SK-N-SH treated with all-trans-retinoic acid at 6 μM for 48 hours (cell line): ENCODE results near the gene AVPR1B.

Experiments
- ATAC-seq: fragments of 200-7000 bp; cut with Tn5 transposase; 3 replicates; pipeline ENCODE4 v1.9.1; 2020; ENCODE audit warnings: mild to moderate bottlenecking, moderate library complexity
- ARNTL ChIP-seq: fragments of 450-650 bp; formaldehyde crosslinking; IDR thresholded peaks from 2 replicates; pipeline ENCODE4 v1.5.0; 2020; ENCODE audit warnings: low read depth, mild to moderate bottlenecking, moderate library complexity, borderline replicate concordance
- BACH2 ChIP-seq: fragments of 250-450 bp; sonication (Bioruptor Pico); IDR thresholded peaks from 2 replicates; pipeline ENCODE4 v1.9.0; 2021; ENCODE audit warnings: mild to moderate bottlenecking, borderline replicate concordance
- CREB5 ChIP-seq: fragments of 250-450 bp; sonication (Bioruptor Pico); IDR thresholded peaks from 2 replicates; pipeline ENCODE4 v1.5.1; 2020; ENCODE audit warnings: low read depth, mild to moderate bottlenecking, moderate library complexity
- CSDC2 ChIP-seq: fragments of 250-450 bp; sonication (Bioruptor Pico); IDR thresholded peaks from 2 replicates; pipeline ENCODE4 v1.5.0; 2020; ENCODE audit warnings: mild to moderate bottlenecking, moderate library complexity
- ESRRG ChIP-seq: fragments of 250-450 bp; sonication (Bioruptor Pico); IDR thresholded peaks from 2 replicates; pipeline ENCODE4 v1.6.1; 2021; ENCODE audit warnings: mild to moderate bottlenecking
- GLIS3 ChIP-seq: fragments of 250-450 bp; sonication (Bioruptor Pico); IDR thresholded peaks from 2 replicates; pipeline ENCODE4 v1.5.0; 2020; ENCODE audit warnings: mild to moderate bottlenecking, moderate library complexity
- ISL1 ChIP-seq: fragments of 250-450 bp; sonication (Bioruptor Pico); IDR thresholded peaks from 2 replicates; pipeline ENCODE4 v2.1.2; 2022; ENCODE audit warnings: mild to moderate bottlenecking, moderate library complexity
- OSR1 ChIP-seq: fragments of 250-450 bp; sonication (Bioruptor Pico); IDR thresholded peaks from 2 replicates; pipeline ENCODE4 v1.8.0; 2022; ENCODE audit warnings: moderate library complexity, mild to moderate bottlenecking, inconsistent platforms
- PPARA ChIP-seq: fragments of 250-450 bp; sonication (Bioruptor Pico); IDR thresholded peaks from 2 replicates; pipeline ENCODE4 v1.5.0; 2020; ENCODE audit warnings: mild to moderate bottlenecking, borderline replicate concordance
- RARB ChIP-seq: fragments of 250-450 bp; sonication (Bioruptor Pico); IDR thresholded peaks from 2 replicates; pipeline ENCODE4 v1.8.0; 2021; ENCODE audit warnings: mild to moderate bottlenecking, moderate library complexity
- SNAI2 ChIP-seq: fragments of 250-450 bp; sonication (Bioruptor Pico); IDR thresholded peaks from 2 replicates; pipeline ENCODE4 v1.5.0; 2020; ENCODE audit warnings: mild to moderate bottlenecking, moderate library complexity
- TCF4 ChIP-seq: fragments of 250-450 bp; sonication (Bioruptor Pico); IDR thresholded peaks from 2 replicates; pipeline ENCODE4 v1.8.0; 2021; ENCODE audit warnings: mild to moderate bottlenecking, moderate library complexity, borderline replicate concordance
- TOX ChIP-seq: fragments of 250-450 bp; sonication (Bioruptor Pico); IDR thresholded peaks from 2 replicates; pipeline ENCODE4 v1.8.0; 2021; ENCODE audit warnings: mild to moderate bottlenecking, moderate library complexity, borderline replicate concordance
- TSHZ2 ChIP-seq: fragments of 250-450 bp; sonication (Bioruptor Pico); IDR thresholded peaks from 2 replicates; pipeline ENCODE4 v1.5.0; 2020; ENCODE audit warnings: mild to moderate bottlenecking, moderate library complexity
- ZC3H10 ChIP-seq: fragments of 250-450 bp; sonication (Bioruptor Pico); IDR thresholded peaks from 2 replicates; pipeline ENCODE4 v1.5.1; 2021; ENCODE audit warnings: mild to moderate bottlenecking, moderate library complexity
- ZFP3 ChIP-seq: fragments of 250-450 bp; sonication (Bioruptor Pico); IDR thresholded peaks from 2 replicates; pipeline ENCODE4 v1.5.0; 2020; ENCODE audit warnings: mild to moderate bottlenecking, moderate library complexity
- ZFP30 ChIP-seq: fragments of 450-650 bp; formaldehyde crosslinking; IDR thresholded peaks from 2 replicates; pipeline ENCODE4 v1.5.0; 2022; ENCODE audit warnings: mild to moderate bottlenecking, moderate library complexity
- ZNF565 ChIP-seq: fragments of 450-650 bp; formaldehyde crosslinking; conservative IDR thresholded peaks from 2 replicates; pipeline ENCODE4 v1.5.0; 2020; ENCODE audit warnings: low read depth, mild to moderate bottlenecking, moderate library complexity
- ZNF70 ChIP-seq: fragments of 450-650 bp; formaldehyde crosslinking; IDR thresholded peaks from 2 replicates; pipeline ENCODE4 v1.5.0; 2020; ENCODE audit warnings: mild to moderate bottlenecking, moderate library complexity
- ZNF8 ChIP-seq: fragments of 450-650 bp; formaldehyde crosslinking; IDR thresholded peaks from 2 replicates; pipeline ENCODE4 v1.5.0; 2020; ENCODE audit warnings: mild to moderate bottlenecking, moderate library complexity
- TF ChIP-seq, protein P1 (sequence below): fragments of 250-450 bp; sonication (Bioruptor Pico); IDR thresholded peaks from 2 replicates; pipeline ENCODE4 v1.8.0; 2020; ENCODE audit warnings: mild to moderate bottlenecking, moderate library complexity, borderline replicate concordance
- TF ChIP-seq, protein P2 (sequence below): fragments of 250-450 bp; sonication (Bioruptor Pico); IDR thresholded peaks from 2 replicates; pipeline ENCODE4 v1.8.0; 2021; ENCODE audit warnings: low read depth, mild to moderate bottlenecking, moderate library complexity, borderline replicate concordance

Gene AVPR1B

DNA sequence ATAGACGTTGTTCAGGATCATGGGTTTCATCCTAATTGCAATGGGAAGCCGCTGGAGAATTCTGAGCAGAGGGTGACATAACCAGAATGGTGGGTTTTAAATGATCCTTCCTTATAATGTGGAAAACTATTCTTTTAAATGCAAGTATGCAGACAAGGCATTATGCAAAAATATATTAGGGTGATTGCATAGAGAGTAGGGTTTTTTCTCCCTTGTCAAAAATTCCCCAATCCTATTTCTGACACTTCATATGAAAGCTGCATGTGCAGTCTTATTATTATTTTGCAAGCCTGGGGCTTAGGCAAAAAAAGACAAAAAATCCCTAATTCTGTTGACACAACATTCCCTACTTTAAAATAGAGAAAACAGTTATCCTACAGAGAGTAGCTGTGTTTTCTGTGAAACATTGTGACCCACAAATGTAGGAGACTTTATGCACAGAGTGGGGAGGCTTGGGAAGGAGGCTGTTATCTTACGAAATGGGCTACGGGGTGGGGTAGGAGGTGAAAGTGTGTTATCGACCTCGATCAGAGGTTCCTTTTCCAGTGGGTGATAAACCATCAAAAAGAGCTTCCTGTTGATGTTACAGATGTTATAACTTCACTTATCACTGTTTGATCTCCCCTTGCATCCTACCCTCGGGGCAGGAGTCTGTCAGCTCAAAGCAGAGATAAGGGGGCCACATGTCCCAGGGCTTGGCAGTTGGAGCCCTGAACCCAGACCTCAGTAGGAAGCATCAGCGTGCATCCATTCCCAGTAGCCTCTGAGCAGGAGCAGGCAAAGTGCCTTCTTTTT lies 37.0 kb downstream of the AVPR1B start:
- ATAC-seq: no peak

GRCh38 chr1:206079135-206079534 lies 38.1 kb downstream of the AVPR1B start:
- ATAC-seq: no peak
- TF ChIP-seq BACH2 (CRISPR knock-in tag) (no peak), TSHZ2 (CRISPR knock-in tag) (no peak), CSDC2 (CRISPR knock-in tag) (no peak), ZNF70 (CRISPR knock-in tag) (no peak), PPARA (CRISPR knock-in tag) (no peak), ISL1 (CRISPR knock-in tag) (no peak), ZFP30 (no peak), TOX (CRISPR knock-in tag) (no peak), CREB5 (CRISPR knock-in tag) (no peak), ZNF565 (no peak), SNAI2 (CRISPR knock-in tag) (no peak), ZC3H10 (CRISPR knock-in tag) (no peak)
- TF ChIP-seq, protein P1, sequence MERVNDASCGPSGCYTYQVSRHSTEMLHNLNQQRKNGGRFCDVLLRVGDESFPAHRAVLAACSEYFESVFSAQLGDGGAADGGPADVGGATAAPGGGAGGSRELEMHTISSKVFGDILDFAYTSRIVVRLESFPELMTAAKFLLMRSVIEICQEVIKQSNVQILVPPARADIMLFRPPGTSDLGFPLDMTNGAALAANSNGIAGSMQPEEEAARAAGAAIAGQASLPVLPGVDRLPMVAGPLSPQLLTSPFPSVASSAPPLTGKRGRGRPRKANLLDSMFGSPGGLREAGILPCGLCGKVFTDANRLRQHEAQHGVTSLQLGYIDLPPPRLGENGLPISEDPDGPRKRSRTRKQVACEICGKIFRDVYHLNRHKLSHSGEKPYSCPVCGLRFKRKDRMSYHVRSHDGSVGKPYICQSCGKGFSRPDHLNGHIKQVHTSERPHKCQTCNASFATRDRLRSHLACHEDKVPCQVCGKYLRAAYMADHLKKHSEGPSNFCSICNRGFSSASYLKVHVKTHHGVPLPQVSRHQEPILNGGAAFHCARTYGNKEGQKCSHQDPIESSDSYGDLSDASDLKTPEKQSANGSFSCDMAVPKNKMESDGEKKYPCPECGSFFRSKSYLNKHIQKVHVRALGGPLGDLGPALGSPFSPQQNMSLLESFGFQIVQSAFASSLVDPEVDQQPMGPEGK (CRISPR knock-in tag): no peak
- TF ChIP-seq, protein P2, sequence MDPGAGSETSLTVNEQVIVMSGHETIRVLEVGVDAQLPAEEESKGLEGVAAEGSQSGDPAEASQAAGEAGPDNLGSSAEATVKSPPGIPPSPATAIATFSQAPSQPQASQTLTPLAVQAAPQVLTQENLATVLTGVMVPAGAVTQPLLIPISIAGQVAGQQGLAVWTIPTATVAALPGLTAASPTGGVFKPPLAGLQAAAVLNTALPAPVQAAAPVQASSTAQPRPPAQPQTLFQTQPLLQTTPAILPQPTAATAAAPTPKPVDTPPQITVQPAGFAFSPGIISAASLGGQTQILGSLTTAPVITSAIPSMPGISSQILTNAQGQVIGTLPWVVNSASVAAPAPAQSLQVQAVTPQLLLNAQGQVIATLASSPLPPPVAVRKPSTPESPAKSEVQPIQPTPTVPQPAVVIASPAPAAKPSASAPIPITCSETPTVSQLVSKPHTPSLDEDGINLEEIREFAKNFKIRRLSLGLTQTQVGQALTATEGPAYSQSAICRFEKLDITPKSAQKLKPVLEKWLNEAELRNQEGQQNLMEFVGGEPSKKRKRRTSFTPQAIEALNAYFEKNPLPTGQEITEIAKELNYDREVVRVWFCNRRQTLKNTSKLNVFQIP (CRISPR knock-in tag): no peak

More for the DNA sequence above, 37.0 kb downstream of the AVPR1B start:
- TF ChIP-seq OSR1 (CRISPR knock-in tag): no peak
- no peak for TF ChIP-seq SNAI2 (CRISPR knock-in tag)
- no peak for TF ChIP-seq ZFP30
- TF ChIP-seq, protein P2 (CRISPR knock-in tag): no peak
- TF ChIP-seq TCF4 (CRISPR knock-in tag): no peak; the same call in 1 of the 2 replicates
- TF ChIP-seq GLIS3 (CRISPR knock-in tag): no peak
- TF ChIP-seq ARNTL (CRISPR knock-in tag): no peak
- no peak for TF ChIP-seq ZNF70 (CRISPR knock-in tag)
- TF ChIP-seq, protein P1 (CRISPR knock-in tag): no peak
- no peak for TF ChIP-seq ZC3H10 (CRISPR knock-in tag)
- TF ChIP-seq ZNF8 (CRISPR knock-in tag): no peak
- TF ChIP-seq TOX (CRISPR knock-in tag): no peak
- TF ChIP-seq ISL1 (CRISPR knock-in tag): no peak
- TF ChIP-seq CREB5 (CRISPR knock-in tag): no peak
- no peak for TF ChIP-seq ESRRG (CRISPR knock-in tag)
- TF ChIP-seq ZNF565: no peak
- TF ChIP-seq RARB (CRISPR knock-in tag): no peak
- no peak for TF ChIP-seq ZFP3 (CRISPR knock-in tag)
- TF ChIP-seq, all 23 proteins: peak for 0
